HG02970 (cell line): ENCODE results near the gene KIF26A.

ENCODE experiments used
- ATAC-seq: cut with Tn5 transposase; IDR thresholded peaks from one replicate; pipeline ENCODE4 v1.9.1; 2021; ENCODE audit warnings: mild to moderate bottlenecking, moderate library complexity, moderate number of reproducible peaks; ENCODE audit not compliant: unreplicated experiment, low FRiP score

The KIF26A gene

DNA sequence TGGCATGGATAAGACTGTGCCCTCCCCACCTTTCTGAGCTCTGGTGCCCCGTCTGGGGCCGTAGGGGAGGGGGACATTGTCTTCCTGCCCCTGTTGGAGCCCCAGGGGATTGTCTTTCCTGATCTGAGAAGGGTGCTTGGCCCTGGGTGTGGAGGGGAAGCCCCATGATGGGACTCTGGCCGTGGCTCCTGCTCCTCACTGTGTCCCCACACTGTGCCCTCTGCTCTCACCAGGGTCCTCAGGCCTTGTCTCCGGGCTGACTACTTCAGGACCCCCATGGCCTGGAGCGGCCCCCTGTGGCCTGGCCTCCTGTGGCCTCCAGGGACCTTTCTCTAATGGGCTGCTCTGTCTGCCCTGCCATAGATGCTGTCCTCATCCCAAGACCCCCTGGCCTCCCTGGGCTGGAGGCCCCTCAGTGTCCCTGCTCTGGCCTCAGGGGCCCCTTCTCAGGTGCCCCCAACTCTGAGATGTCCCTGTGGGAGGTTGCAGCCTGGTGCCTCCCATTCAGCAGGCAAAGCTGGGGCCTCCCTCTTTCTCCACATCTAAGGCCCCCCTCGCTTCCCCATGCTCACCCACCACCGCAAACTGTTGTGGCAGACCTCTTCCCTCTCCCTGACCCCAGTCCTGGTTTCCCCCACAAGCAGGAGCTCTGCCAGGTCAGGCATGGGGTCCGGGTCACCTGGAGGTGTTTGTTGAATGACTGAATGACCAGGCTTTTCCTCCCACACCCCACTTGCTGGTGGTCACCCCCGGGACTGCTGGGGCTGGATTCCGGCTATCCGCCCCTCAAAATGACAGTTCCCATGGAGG lies 4.0 kb downstream of the KIF26A start:
- no peak for ATAC-seq

DNA sequence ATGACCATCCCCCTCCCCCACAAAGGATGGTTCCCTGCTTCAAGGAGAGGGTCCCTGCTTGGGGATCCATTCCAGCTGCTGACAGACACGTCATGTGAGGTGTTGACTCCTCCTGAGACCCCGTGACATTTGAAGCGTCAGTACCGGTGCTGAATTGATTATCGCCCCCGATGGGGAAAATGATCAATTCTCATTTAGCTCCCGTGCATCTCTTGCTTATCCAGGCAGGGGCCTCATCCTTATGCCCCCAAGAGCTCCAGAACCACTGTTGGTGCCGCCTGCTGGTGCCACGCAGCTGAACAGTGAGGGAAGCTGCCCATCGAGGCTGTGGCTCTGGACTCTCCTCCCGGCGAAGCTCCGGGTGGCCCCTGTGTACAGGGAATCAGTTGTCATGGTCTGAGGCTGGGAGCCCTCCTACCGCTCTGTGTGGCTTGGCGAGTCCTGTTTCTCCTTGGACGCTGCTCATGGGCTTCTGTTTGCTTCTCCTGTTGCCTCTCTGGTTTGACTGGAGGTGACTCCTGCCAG lies 4.6 kb downstream of the KIF26A start:
- ATAC-seq: no peak

DNA sequence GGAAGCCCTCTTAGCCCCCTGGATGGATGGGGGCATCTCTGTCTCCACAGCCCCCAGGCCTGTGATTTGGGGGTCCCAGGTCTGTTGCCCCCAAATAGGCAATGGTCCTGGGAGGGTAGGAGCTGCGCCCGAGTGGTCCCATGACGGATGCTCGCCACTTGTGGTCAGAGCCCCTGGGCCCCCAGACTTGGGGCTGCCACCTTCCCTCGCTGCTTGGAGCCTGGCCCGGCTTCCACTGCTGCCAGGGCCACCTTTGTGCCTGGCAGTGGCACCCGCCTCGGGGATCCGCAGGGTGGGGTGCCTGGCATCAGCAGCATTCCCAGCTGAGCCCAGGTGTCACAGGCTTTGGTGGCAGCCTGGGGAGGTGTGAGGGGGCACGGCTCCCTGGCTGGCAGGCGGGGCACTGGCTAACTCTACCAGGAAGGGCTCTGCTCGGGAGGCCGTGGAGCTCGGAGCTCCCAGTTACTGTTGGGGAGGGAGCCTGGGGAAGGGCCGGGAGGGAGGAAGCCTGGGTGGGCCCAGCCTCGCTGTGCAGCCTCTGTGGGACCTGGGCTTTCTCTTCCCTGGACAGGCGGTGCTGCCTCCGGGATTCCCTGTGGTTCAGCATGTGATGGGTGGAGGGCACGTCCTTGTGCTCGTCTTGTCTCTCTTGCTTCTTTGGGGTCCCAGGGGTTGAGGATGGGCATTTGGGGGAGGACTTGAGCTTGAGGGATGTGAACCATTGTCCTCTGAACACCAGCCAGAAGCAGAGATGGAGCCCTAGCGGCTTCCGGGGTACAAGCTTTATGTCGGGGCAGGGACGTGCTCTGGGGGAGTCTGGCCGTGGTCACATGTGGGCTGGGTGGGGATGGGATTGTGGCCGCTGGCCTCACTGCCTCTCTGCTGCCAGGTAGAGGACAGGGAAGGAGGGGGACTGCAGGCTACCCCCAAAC lies 5.4 kb downstream of the KIF26A start:
- ATAC-seq: no peak

DNA sequence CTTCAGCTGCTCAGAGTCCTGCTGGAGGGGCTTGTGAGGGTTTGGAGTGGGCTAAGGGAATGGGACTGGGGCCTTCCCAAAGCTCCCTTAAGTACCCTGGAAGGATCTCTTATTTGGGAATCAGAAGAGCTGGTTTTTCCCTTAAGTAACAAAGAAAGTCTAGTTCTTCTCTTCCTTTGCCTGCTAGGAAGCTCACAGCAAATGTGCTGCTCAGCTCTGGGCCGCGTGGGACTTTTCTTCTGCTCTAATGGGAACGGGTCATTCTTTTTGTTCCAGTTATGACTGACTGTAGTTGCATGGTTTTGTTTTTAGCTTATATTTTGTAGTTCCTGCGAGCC lies 6.0 kb downstream of the KIF26A start:
- no peak for ATAC-seq

DNA sequence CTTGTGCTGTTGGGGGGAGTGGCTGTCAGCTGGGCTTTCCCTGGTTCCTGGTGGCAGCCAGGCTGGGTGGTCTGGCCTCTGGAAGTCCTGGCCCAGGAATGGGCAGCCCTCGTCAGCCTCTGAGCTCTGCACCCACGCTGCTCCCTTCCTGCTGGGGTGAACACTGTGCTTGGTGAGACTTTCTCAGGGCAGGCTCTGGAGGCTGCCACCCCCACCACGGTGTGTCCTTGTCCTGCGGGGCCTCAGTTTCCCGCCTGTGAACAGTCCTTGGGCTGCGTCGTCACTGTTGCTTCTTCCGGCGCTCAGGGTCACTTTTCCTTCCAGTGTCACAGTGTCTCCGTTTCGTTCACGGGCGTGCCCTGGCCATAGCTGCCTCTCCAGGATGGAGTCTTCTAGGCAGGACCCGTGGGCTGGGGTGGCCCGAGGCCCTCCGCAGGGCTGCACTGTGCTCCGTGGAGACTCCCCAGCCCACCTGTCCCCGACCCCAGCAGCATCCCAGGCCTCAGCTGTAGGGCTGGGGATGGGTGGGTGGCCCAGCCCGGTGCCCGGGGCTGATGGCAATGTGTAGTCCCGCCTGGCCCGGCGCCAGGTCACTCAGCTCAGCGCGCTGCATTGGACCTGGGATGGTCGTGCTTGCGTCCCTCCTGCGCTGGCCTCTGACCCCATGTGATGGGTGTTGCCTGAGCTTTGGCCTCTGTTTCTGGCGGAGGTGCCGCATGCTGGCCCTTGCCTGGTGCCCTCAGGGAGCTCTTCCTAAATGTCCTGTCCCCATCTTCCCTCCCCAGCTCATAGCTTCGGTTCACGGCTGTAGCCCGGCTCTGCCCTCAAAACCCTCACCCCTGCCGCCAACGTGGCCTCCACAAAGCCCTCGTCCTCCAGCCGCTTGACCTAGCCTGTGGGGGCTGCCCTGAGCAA lies 6.8 kb downstream of the KIF26A start:
- ATAC-seq: no peak

DNA sequence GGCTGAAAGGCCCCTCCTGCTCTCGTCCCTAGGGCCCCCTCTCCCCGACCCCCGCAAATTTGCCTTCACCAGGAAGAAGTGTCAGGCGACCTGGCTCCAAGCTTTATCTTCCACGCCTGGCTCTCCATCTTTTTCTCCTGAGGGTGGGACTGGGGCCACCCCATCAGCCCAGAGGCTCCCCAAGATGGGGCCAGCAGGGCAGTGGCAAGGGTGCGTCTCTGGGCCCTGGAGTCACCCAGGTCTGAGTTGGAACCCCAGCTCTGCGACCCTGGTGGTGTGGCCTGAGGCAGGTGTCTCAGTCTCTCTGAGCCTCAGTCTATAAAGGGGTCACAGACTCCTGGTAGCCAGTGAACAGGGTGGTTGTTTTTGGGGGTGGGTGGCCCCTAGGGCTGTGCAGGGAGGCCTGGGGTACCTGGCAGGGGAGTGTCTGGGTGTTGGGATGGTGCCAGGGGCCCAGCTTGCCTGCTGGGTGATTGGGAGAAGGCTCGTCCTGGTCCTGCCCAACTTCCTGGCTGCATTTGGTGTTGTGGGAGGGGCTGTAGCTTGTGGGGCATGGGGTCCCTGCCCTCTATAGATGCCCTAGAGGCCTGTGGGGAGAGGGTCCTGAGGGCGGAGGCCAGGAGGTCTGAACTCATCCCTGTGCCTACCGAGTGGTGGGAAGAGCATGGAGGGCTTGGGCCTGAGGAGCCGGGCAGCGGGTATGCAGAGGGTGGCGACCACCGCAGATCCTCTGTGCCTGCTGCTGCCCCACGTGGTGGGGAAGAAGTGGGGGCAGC lies 7.6 kb downstream of the KIF26A start:
- ATAC-seq: no peak

DNA sequence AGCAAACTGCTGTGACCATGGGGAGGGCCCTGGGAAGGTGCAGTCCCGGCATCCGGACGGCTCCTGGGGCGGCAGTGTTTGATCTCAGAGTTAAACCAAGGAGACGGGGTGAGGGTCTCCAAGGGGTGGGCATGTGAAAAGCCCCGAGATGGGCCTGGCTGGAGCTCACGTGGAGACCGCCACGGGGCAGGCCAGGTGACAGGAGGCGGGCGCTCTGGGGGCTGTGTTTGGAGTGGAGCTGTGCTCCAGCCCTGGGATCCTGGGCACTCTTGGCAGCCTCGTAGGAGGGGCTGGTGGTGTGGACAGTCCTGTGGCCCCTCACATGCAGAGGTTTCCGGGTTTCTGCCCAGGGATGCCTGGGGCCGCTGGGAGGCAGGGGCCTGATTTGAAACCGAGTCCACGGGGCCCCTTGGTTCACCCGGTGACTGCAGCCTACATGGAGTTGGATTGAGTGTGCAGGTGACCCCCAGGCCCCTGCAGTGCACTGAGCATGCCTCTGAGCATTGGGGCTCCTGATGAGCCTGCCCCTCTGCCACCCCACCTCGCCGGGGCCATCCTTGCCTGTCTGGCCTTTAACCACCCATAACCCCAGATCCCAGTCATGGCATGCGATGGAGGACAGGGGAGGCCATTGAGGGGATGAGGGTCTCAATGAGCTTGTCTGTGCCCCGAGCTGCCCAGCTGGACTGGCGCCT lies 8.4 kb downstream of the KIF26A start:
- no peak for ATAC-seq

DNA sequence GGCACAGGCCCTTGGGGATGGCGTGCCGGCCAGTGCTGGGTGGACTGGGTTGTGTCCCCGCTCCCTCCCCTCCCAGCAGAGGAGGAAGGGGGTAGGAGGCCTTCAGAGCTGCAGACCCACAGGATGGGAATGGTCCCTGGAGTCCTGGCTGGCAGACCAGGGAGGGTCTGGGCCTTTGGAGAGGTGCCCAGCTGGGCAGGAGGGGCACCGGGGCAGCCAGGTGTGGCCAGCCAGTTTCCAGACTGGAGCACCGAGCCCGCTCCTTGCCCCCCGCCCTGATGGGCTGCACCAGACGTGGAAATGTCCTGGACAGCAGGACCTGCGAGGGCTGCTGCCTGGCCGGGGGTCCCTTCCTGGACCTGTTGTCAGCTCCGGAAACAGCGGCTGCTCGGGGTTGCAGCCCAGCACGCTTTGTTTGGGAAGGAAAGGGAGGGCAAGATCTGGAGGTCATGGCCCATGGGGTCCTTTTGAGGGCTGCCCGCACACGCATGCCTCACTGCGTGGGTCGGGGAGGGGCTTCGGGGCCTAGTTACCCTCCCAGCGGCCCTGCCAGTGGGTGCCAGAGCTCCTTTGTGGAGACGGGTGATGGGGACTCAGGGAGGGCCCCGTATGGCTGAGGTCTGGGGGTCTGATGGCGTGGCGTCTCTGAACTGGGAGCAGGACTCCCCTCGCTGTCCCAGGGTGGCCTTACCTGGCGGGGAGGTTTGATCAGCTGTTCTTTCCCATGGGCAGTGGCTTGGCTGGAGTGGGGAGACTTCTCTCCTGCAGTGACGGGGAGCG lies 9.1 kb downstream of the KIF26A start:
- no peak for ATAC-seq

DNA sequence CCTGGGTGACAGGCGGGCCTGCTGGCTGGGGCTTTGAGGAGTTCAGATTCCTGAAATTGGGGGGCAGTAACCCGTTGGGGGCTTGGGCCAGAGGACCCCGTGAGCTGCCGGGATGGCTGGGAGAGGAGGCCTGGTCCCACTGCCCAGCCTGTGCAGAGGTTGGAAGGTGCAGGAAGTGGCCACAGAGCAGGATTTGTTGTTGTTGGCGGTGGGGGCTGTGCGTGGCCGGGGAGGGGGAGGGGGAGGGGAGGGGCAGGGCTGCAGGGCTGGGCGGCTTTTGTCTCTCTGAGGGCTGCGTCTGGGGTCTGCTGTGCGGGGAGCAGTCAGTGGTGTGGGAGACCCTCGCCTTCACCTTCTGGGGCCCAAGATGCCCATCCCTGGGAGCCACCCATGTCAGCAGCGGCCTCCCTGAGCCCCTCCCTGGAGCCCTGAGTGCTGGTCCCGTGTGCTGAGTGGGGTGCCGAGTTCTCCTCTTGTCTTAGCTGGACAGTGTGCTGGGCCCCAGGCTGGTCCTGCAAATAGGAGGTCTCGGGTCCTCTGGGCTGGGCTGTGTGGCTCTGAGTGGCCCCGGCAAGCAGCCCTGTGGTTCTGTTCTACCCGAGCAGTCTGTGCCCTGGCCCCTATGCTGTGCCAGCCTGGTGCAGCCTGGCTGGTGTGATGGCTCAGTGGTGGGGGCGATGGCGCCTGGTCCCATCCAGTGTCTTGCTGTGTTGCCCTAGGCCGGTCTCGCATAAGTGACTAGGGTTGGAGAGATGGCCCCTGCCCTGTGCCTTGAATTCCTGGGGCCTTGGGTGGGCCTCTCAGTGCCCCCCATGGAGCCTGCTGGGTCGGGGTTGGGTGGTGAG lies 10.3 kb downstream of the KIF26A start:
- ATAC-seq: no peak

DNA sequence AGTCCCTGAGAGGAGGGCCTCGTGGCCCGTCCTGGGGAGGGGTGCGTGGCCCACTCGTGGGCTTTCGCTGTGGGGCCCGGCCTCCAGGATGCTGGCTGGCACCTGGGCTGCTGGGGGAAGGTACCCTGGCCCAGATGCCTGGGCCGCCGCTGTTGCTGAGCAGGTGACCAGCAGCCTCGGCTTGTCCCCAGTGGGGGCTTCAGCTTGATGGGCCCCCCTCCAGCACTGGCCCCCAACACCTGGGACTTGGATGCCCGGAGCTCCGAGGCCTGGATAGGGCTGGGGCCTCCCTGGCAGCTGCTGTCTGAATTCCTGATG lies 10.8 kb downstream of the KIF26A start:
- ATAC-seq: no peak

DNA sequence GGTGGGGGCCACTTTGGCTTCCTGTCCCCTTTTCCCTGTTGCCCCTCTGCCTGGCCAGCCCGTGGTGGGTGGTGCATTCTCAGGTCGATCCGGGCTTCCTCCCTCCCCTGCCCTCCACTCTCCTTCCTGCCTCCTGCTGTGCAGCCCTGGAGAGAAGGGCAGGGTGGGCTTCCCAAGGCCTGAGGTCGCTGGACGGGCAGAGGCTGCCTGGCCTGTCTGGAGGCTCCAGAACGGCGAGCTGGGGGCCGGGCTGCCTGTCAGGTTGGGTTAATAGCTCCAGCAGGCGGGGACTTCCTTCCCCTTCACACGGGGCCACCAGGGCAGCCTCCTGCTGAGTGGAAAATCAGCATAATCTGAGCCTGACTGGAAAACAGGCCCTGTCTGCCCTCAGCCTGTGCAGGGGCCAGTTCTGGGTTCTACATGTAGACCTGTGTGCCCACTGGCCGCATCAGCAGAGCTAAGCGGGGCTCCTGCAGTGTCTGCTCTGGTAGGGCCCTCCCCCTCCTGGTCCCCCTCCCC lies 11.3 kb downstream of the KIF26A start:
- no peak for ATAC-seq

DNA sequence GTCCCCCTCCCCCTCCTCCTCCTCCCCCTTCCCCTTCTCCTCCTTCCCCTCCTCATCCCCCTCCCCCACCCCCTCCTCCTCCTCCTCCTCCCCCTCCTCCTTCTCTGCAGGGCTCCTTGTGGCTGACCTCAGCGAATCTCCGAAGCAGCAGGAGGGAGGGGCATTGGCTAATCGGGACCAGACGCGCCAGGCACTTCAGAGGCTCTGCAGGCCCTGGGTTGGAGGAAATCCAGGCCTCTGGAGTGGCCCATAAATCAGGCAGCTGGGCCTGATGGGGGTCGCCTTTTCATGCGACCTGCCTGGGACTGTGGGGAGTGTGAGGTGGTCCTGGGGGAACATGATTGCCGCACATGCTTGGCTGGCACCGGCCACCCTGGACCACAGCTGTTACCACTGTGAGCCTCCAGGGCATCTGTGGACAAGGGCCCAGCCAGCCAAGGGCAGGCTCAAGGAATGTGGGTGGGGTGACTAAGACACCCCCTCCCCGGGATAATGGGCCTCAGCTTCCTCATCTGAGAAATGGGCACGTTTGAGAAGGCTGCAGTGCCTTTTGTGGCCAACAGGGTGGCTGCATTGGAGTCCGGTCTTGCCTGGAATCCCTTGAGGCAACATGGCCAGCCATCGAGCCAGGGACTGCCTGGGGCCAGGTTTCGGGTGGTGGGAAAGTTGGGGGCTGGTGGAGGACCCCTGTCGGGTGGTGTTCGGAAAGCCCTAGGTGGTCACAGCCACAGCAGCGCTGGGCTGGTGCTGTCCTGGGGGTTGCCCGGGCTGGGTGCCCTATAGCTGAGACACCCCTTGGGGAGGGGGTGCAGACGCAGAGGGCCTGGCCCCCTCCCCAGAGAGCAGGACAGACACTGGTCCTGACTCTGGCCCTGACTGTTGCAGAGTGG lies 12.0 kb downstream of the KIF26A start:
- no peak for ATAC-seq

DNA sequence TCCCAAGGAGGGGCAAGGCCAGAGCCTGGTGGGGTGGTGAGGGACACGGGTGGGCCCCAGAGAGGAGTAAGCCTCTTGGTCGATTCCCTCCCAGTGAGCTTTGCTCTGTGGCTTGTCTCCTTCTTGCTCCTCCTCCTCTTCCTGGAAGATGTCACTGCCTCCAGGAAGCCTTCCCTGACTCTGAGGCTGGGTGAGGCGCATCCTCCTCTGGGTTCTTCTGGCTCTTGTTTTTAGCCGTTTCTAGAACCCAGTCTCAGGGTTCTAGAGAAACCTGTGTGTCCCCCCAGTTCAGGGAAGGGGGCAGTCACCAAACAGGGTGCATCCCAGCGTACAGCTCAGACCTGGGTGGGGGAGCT lies 12.6 kb downstream of the KIF26A start:
- no peak for ATAC-seq

DNA sequence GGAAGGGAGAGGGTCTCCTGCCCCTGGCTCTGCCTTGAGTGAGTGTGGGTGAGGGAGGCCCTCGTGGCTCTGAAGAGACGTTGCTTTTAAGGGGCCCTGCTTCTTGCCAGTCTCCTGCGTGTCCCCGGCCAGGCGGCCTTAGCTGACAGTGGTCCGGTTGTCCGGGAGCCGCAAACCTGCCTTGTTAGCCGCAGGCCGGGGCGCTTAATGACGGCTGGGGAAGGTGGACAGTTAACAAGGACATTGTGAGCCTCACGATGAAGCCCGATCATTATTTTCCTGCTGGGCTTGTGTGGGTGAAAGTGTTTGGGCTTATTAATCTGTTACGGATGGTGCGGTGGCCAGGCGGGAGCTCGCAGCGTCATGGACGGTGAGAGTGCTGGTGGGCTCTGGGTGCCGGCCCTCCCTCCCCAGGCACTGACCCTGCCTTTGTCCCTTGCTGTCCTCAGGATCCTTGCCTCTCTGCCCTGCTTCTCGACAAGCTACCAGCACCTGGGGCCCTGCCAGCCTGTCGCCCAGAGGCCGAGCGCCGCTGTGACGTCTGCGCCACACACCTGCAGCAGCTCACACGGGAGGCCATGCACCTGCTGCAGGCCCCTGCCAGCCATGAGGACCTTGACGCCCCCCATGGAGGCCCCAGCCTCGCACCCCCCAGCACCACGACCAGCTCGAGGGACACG lies 13.3 kb downstream of the KIF26A start:
- ATAC-seq: no peak

DNA sequence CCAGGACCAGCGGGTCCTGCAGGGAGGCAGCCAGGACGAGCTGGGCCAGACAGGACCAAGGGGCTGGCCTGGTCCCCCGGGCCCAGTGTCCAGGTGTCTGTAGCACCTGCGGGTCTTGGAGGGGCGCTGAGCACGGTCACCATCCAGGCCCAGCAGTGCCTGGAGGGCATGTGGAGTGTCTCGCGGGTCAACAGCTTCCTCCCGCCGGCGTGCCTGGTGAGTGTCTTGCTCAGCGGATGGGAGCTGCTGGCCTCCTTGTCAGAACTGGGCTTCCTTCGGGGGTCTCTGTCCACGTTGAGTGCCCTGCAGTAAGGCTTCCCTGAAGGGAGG lies 13.8 kb downstream of the KIF26A start:
- ATAC-seq: no peak
